Amniotic epithelial cell (primary cell): ENCODE measurements around the gene TLR2.

ENCODE experiments used
- DNase-seq: peaks from one replicate; pipeline ENCODE4 v3.0.0-alpha.2; 2010; ENCODE audit warnings: low read depth

The TLR2 gene

DNA sequence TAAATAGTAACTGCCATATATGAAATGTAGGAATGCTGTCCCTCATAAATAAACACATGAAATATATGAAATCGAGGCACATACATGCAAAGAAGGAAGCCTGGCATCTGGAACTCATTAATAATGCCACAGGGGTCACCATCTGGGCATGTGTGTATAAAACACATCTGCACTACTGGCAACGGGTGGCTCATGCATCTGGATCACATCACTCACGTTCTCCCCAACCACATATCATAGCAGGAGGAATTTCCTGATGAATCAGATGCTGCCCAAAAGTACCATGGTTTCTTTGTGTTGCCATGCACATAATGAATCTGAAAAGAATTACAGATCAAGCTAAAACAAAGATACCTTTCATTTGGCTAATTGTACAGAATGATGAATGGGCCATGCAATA is 47.2 kb downstream of the TLR2 start:
- peak; percentile 77 for DNase-seq

DNA sequence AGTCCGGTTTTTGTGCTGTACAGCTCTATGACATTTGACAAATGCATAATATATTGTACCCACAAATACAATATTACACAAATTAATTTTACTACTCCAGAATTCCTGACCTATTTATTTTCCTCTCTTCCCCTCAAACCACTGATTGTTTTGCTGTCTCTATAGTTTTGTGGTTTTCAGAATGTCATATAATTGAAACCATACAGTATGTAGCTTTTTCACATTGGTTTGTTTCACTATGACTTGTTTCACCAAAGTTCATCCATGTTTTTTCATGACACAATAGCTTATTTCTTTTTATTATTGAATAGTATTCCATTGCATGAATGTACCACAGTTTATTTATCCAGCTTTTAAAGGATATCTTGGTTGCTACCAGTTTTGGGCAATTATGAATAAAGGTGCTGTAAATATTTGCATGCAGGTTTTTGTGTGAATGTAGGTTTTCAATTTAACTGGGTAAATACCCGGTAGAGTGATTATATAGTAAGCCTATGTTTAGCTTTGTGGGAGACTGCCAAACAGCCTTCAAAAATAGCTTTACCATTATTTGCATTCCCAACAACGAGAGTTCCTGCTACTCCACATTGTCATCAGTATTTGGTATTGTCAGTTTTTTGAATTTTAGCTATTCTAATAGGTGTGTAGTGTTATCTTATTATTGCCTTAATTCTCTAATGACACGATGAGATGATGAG is 49.8 kb downstream of the TLR2 start:
- DNase-seq = no peak

DNA sequence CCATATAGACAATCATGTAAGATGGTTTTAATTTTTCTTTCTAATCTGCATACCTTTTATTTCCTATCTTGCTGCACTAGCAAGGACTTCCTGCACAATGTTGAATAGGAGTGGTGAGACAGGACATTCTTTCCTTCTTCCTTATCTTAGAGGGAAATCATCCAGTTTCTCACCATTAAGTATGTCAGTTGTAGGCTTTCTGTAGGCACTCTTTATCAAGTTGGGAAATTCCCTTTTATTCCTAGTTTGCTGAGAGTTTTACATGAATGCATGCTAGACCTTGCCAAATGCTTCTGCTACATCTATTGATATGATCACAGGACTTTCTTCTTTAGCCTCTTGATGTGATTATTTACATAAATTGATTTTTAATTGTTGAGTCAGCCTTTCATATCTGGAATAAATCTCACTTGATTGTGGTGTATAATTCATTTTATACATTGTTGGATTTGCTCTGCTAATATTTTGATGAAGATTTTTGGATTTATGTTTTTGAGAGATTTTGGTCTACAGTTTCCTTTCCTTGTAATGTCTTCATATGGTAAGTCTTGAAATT is 51.9 kb downstream of the TLR2 start:
- DNase-seq = peak; percentile 48

DNA sequence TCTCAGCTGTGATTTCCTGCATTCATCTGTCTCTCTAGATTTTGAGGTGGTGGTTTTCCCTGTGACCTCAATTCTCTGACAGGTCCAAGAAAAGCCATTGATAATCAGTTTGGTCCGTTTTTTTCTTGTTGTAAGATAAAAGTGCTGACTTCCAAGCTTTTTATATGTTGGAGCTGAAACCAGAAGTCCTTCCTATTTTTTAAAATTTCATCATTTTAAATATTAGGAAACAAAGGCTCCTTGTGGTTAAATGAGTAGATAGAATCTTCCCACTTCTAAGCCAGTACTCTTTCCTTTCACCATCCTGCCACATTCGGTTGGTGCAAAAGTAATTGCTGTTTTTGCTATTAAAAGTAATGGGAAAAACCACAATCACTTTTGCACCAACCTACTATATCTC is 57.5 kb downstream of the TLR2 start:
- DNase-seq = no peak

DNA sequence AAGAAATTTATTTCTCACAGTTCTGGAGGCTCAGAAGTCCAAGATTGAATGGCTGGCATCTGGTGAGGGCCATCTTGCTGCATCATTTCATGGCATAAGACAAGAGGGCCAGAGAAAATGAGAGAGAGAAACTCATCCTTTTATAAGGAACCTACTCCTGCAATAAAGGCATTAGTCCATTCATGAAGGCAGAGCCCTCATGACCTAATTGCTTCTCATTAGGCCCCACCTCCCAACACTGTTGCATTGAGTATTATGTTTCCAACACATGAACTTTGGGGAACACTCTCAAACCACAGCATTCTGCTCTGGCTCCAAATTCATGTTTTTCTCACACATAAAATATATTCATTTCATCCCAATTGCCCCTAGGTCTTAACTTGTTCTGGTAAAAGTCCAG is 61.6 kb downstream of the TLR2 start:
- DNase-seq = no peak

DNA sequence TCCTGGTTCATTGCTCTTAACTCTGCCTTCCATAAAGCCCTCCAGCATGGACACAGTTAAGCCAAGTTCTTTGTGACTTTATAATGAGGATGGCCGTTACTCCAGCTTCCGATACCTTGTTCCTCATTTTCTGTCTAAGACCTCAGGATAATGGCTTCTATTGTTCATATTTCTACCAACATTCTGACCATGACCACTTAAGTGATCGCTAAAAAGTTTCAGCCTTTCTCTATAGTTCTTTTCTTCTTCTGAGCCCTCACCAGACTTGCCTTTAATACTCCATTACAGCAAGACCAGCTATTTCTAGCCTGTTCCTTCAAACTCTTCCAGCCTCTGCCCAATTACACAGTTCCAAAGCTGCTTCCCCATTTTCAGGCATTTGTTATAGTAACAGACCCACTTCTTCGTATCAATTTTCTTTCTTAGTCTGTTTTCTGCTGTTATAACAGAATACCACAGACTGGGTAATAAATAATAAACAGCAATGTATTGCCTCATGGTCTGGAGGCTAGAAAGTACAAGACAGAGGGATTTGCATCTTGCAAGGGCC is 63.4 kb downstream of the TLR2 start:
- DNase-seq = peak; percentile 28

DNA sequence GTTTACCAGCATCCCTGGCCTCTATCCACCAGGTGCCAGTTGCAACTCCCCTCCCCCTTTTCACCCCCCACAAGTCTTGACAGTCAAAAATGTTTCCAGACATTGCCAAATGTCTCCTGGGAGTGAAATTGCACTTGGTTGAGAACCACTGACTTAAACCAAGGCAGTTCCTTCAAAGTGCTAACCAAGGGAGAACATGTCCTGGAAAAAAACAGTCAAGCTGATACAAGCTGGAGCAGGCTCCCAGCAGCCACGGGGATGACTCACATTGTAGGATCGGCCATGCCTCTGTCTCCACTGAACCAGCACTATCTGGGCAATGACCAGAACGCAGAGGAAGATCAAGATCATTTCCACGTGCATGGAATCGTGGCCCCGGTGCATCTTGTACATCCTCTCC is 64.3 kb downstream of the TLR2 start:
- peak; percentile 83 for DNase-seq

DNA sequence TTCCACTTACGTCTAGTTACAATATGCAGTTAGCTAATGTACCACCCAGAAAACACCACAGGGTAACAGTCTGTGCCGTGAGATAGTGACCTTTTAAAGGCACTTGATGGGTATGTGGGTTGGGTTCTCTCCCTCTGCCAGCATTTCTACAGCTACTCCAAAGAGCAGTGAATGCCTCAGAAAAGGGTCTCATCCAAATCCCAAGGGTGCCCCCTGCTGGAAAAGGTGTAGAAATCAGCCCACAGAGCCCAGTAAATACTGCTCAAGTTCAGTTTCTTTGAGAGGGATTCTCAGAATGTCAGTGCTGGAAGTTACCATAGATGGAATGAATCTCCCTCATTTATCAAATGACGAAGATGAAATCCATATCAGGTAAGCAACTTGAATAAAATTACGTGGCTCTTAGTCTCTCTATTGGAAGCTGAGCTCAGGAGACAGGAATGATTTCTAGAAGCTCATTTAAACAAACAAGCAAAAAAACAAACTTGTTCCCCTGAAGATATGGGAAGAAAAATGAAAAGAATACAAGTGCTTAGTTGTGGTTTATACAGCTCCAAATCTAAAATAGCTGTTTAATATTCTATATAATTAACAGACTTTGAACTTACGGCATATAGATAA is 66.2 kb downstream of the TLR2 start:
- peak; percentile 72 for DNase-seq

DNA sequence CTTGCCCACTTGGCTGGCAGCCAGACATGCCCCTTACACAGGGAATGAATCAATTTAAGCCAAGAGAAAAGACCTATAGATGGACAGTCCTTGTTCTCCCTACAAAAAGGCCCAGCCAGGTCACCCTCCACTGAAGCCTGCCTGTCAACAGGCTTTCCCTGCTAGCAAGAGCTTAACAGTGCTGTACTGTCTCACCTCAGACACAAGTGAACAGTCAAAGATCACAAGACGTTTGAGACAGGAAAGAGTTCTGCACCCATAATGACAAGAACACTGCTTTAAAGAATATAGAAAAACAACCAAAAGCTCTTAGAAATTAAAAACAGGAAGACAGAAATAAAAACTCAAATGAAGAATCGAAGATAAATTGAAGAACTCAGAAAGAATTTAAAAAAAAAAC is 71.1 kb downstream of the TLR2 start:
- no peak for DNase-seq
